HEK293 (cell line): ENCODE results near the gene FSTL5.

Experiments
- CTCF ChIP-seq: fragments of 450-650 bp; formaldehyde crosslinking; IDR thresholded peaks from 2 replicates; pipeline ENCODE4 v1.5.1; 2016; ENCODE audit warnings: missing biosample characterization, missing genetic modification characterization
- MEIS1 ChIP-seq: sonication (generic); formaldehyde crosslinking; IDR thresholded peaks from 2 replicates; pipeline ENCODE4 v1.8.1; 2022; ENCODE audit warnings: missing genetic modification reagents, mild to moderate bottlenecking, borderline replicate concordance
- REST ChIP-seq: fragments of 450-650 bp; formaldehyde crosslinking; IDR thresholded peaks from 2 replicates; pipeline ENCODE4 v1.5.1; 2016; ENCODE audit warnings: missing biosample characterization, missing genetic modification characterization
- SP2 ChIP-seq: fragments of 450-650 bp; formaldehyde crosslinking; IDR thresholded peaks from 2 replicates; pipeline ENCODE4 v1.5.1; 2016; ENCODE audit warnings: missing biosample characterization, missing genetic modification characterization
- ZBTB26 ChIP-seq: fragments of 450-650 bp; formaldehyde crosslinking; optimal IDR thresholded peaks from 2 replicates; pipeline ENCODE3; 2016; ENCODE audit warnings: missing biosample characterization, mild to moderate bottlenecking, missing genetic modification characterization
- ZNF302 ChIP-seq: fragments of 450-650 bp; formaldehyde crosslinking; IDR thresholded peaks from 2 replicates; pipeline ENCODE4 v1.5.1; 2016; ENCODE audit warnings: missing biosample characterization, missing genetic modification characterization, low read depth
- ZNF548 ChIP-seq: fragments of 450-650 bp; formaldehyde crosslinking; IDR thresholded peaks from 2 replicates; pipeline ENCODE4 v1.5.1; 2016; ENCODE audit warnings: missing biosample characterization, missing genetic modification characterization
- ZNF660 ChIP-seq: fragments of 450-650 bp; IDR thresholded peaks from 2 replicates; pipeline ENCODE4 v1.5.1; 2018; ENCODE audit warnings: missing biosample characterization, mild to moderate bottlenecking, missing genetic modification characterization

- TF ChIP-seq ZNF548 (no peak), MEIS1 (CRISPR knock-in tag) (no peak), ZNF660 (tag by site-specific recombination) (no peak), CTCF (no peak), REST (tag by site-specific recombination) (no peak), SP2 (tag by site-specific recombination) (no peak), ZNF302 (tag by site-specific recombination) (no peak), ZBTB26 (tag by site-specific recombination) (no peak)
These were observed 751.9 kb downstream of the FSTL5 start for GRCh38 chr4:161411901-161412300.
